GM20431 (cell line): ENCODE results near the gene ARL17A.
"Not testable (repeated sequence)": the region's sequence is repeated elsewhere in the genome, so short reads cannot be mapped to it uniquely, and the experiment has no call there.

Experiments
- in situ Hi-C: fragments of 300-500 bp; cut with MseI, MboI; formaldehyde crosslinking; loops from one replicate; pipeline ENCODE4 v1.15.0; 2020; ENCODE audit warnings: low sequenced_read_pairs; ENCODE audit not compliant: unreplicated experiment

The ARL17A gene

DNA sequence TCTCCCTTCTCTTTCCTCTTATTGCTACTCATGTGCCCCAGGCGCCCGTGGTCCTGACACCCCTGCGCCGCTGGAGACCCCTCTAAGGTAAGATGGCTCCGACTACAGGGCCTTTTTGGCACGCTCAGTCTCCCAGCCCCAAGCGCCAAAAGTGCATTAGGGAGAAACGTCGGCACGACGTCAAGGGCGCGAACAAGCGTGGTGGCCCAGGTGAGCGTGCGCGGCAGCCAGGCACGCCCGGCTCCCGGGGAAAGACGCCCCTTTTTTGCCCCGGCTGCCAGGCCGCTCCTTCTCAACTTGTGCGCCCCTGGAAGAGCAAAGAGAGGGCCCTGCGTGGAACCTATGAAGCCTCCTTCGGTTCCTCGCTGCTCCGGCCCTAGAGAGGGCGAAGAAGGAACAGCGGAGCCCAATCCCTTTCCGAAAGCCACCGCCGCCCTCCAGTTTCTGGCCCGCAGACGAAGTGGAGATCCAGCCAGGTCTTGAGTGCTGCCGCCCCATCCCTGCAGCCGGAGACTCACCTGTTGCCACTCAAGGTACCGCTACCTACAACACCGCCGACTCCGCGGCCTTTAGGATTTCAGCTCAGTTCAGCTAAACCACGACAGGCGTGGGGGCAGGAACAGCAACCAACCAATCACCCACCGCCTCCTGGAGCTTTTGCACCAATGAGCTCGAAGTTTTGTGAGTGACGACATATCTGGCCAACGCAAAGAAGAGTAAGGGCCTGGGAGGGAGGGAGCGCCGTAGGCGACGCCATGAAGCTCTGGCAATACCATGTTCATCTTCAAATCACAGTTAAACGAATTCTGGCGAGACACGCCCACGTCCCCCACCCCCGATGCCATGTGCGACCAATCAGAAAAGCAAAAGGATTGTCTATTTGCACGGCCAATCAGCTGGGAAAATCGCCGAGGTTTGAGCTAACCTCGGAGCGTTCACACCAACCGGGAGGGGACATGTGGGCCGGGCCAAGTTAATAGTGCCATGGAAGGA, at the start of gene ARL17A:
Gene ARL17A (minus strand): TSS at position 609 of the 993 bp plus-strand sequence. CDS start 3,369 bp downstream, outside the sequence.
- in situ Hi-C loops, result not testable (repeated sequence)

DNA sequence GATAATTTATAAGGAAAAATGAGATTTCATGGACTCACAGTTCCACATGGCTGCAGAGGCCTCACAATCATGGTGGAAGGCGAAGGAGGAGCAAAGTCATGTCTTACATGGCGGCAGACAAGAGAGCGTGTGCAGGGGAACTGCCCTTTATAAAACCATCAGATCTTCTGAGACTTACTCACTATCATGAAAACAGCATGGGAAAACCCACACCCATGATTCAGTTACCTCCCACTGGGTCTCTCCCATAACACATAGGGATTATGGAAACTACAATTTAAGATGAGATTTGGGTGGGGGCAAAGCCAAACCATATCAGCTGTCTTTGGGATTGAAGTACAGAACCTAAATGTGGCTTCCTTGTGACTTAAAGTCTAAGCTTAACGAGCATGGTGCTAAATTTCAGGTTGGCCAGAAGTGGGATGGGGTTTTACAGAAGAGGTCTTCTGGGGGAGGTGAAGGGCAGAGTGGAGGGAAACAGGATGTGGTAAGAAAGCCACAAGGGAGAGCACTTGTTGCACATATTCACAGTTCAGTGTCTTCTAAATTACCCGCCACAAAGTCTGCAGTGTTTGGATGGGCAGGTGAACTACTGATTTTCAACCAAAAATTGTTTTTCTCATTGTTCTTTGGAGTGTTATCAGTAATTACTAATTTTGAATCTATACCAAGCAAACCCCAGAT, 49.4 kb upstream of the ARL17A start:
- in situ Hi-C loops, result not testable (repeated sequence)

DNA sequence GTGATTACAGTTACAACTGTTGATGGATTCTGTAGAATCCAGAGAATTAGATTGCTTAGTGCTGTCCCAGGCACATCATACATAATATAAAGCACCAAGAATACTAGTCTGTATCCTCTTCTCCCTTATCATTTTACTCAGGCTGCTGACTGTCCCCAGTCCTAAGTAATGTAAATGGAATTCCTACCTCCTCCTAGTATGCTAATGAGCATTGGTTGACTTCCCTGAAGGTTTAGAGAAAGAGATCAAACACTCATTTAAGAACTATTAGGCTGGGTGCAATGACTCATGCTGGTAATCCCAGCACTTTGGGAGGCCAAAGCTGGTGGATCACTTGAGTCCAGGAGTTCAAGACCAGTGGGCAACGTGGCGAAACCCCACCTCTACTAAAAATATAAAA, 48.0 kb upstream of the ARL17A start:
- in situ Hi-C loops, result not testable (repeated sequence)

GRCh38 chr17:46624726-46625125, 45.2 kb upstream of the ARL17A start:
- in situ Hi-C loops, result not testable (repeated sequence)

DNA sequence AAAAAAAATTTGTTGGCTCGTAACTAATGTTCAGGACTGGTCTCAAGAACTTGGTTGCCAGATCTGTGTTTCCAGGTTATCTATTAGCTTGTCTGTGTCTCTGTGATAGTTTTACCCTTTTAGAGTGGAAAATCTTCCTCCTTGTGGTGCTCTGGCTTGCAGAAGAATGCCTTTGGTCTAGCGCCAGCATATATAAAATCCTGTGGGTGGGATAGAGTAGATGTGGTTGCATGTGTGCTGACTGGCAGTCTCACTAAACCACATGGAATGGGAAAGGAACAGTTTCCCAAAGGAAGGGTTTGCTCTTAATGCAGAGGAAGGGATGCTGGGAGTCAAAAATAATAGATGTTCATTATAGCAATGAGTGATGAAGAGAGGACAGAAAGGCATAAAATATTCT, 44.3 kb upstream of the ARL17A start:
- in situ Hi-C loops, result not testable (repeated sequence)

DNA sequence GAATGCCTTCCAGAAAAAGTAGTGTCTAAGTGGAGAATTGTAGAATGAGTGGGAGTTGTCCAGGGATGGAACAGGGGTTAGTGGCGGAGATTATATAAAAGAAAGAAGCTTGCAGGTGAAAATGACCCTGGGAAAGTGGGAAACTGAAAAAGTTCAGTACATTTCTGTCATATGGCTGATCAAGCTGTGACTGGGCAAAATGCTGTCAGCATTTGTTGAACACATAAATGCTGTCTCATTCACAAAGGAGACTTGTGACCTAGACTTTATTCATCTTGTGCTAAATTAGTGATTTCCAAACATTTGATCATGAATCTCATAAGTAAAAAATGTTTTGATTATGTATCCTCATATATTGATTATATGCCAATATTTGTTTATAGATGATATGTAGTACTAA, 39.5 kb upstream of the ARL17A start:
- in situ Hi-C loops, result not testable (repeated sequence)

DNA sequence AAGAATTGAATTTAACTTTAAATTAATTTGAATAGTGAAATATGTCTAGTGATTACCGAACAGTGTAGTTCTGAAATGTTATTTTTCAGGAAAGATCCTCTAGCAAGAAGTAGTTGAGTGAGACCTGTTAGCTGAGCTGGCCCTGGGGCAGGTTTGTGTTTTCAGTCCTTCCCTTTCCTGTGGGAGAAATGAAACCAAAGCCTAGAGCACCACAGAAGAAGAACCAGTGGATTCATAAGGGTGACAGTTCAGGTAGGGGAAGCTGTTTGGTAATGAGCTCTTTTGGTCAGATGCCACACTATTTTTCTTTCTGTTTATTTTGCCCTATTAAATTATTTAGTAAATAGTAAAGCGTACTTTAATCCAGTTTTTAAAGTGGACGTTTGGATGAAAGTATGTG, 37.6 kb upstream of the ARL17A start:
- in situ Hi-C loops, result not testable (repeated sequence)

DNA sequence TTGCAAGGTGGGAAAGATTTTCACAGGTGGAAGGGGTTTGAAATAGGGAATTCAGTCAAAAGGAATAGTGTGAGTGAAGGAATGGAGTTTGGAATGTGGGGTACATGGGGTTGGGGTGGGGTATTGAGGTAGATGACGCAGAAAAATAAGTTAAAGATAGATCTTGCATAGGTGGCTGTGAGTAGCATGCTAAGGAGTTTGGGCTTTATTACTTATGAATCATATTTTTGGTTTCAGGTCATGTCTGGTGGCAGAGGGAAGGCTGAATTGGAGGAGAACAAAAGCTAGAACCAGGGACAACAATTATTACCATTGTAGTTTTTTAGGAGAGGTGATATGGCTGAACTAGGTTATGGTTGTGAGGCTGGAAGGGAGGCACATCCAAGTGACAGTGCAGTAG, 34.4 kb upstream of the ARL17A start:
- in situ Hi-C loops, result not testable (repeated sequence)

GRCh38 chr17:46611304-46611703, 31.8 kb upstream of the ARL17A start:
- in situ Hi-C loops, result not testable (repeated sequence)

DNA sequence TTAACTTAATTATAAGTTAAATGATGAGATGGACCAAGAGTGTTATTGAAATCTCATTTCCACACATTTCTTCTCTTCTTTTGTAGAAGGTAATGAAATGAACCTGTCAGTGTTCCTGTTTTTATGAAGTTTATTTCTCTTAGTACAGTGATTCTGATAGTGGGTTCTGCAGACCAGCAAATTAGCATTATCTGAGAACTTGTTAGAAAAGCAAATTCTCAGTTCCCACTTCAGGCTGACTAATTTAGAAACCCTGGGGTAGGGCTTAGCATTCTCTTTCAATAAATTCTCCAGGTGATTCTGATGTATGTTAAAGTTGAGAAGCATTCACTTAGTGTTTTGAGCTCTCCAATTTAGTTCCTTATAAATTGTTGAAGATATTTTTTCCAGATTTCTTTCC, 23.6 kb upstream of the ARL17A start:
- in situ Hi-C loops, result not testable (repeated sequence)

- in situ Hi-C loops, result not testable (repeated sequence)
These were observed 21.3 kb upstream of the ARL17A start for GRCh38 chr17:46600767-46601166.

- in situ Hi-C loops, result not testable (repeated sequence)
These were observed 18.9 kb upstream of the ARL17A start for GRCh38 chr17:46598344-46598931.

DNA sequence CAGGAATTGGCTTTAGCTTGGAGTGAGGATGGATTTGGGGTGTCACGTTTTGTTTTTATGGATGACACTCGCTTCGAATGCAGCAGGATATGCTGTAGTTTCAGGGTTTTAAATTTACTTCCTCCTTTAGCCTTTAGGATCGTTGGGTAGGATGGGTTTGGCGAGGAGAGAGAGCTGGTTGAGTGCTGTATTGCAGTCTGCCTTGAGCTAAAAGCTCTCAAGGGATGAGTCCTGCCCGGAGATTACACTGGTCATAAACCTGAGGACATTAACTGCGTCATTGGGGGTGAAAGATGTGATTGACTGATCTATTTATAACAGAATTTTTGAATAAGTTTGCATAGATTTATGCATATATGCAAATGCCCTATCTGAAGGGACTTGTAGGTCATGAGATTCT, 11.8 kb upstream of the ARL17A start:
- in situ Hi-C loops, result not testable (repeated sequence)

- in situ Hi-C loops, result not testable (repeated sequence)
These were observed 11.0 kb upstream of the ARL17A start, which contains the start of gene NSF for GRCh38 chr17:46590157-46591146. NSF (plus strand) TSS chr17:46590669; CDS start chr17:46590776, 107 bp downstream.

DNA sequence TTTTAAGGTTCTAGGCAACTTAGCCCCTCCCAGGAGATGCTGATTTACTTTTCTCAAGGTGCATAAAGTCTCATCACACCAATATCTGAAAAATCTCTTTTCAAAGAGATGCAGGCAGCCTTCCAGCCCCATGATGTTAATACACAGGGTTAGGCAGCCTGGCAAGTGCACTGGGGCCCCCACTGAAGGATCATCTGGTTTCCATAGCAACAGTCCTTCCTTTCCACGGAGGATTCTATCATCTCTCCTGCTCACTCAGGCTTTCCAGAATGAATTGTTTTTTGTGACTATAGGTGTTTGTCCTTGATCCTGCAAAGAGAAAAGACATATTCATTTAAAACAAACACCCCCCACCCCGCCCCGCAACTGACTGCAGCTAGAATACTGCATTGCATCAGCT, 6.0 kb upstream of the ARL17A start:
- in situ Hi-C loops, result not testable (repeated sequence)

DNA sequence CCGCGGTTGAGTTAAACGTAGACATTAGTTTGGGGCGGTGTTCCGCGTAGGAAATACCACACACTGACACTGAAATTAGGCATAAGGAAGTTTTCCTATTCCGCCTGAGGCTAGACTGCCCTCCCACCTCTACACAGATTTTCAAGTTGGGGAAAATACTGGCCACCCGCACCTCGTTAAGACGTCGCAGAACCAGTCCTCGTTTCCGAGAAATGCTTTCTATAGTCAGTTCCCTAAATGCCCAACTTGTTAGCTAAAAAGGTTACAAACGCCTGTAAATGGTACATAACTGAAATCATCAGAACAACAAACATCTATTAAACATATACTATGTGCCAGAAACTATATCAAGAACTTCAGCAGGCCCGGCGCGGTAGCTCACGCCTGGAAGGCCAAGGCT, 591 bp upstream of the ARL17A start:
- in situ Hi-C loops, result not testable (repeated sequence)

- in situ Hi-C loops, result not testable (repeated sequence)
These were observed 7.7 kb downstream of the ARL17A start for GRCh38 chr17:46571796-46572195.

DNA sequence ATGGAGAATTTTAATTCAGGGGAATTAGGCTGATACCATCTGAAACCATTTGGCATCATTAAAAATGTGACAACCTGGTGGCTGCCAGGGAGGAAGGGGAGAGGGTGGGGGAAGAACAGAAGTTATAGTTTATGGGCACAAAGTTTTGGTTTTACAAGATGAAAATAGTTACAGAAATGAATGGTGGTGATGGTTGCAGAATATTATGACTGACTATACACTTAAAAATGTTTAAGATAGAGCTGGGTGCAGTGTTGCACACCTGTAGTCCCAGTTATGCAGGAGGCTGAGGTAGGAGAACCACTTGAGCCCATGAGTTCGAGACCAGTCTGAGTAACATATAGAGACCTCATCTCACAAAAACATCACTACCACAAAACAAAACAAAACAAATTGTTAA, 12.5 kb downstream of the ARL17A start:
- in situ Hi-C loops, result not testable (repeated sequence)

- in situ Hi-C loops, result not testable (repeated sequence)
These were observed 13.2 kb downstream of the ARL17A start for GRCh38 chr17:46566284-46566683.
